ENCODE data around the gene APH1A. TPM values are rescaled to one million over a fixed set of nuclear protein-coding genes. Genes with fewer than 3 reads are reported as not detected.

APH1A gene
- total RNA-seq, 1 experiment from 2014 or later: 115 TPM

- Mint-ChIP-seq H3K4me3 (peak overlapping the region; percentile 53 to 93), H3K27me3 (ENCODE audit: low read depth) (no peaks in the 10 kb centered on the region), H3K36me3 (ENCODE audit: insufficient read depth in 1 of 3, low read depth in 3 of 3) (peaks cover 39 to 62% (median 57%) of the 10 kb centered on the region in 3 experiments), H3K4me1 (peaks cover 20 to 22% of the 10 kb centered on the region in 2 experiments), H3K27ac (peak overlapping the region; percentile 11 to 49 (median 21); a peak in 4 of 7 replicates), H3K9me3 (no peaks in the 10 kb centered on the region)
- no peak overlapping the region for H2BK12ac ChIP-seq (ENCODE audit: insufficient read length, low read depth, low read length)
- no peak for DNase-seq
- H3K27me3 ChIP-seq (ENCODE audit: insufficient read depth, low read length): no peaks in the 10 kb centered on the region
- no peak overlapping the region for H3K14ac ChIP-seq (ENCODE audit: insufficient read depth, low read length)
- H3K23me2 ChIP-seq (ENCODE audit: insufficient read length, low read depth, low read length, poor library complexity, severe bottlenecking): peaks cover 9% of the 10 kb centered on the region
- H3T11ph ChIP-seq (ENCODE audit: low read length): no peak overlapping the region
- peaks cover 5% of the 10 kb centered on the region for H3K79me1 ChIP-seq (ENCODE audit: insufficient read depth, low read depth, low read length, poor library complexity, severe bottlenecking)
- no peak overlapping the region for H2BK20ac ChIP-seq (ENCODE audit: low read depth, low read length, poor library complexity, severe bottlenecking)
- no peaks in the 10 kb centered on the region for H3K4me1 ChIP-seq (ENCODE audit: insufficient read depth, low read length)
- H3K27ac ChIP-seq (ENCODE audit: insufficient read length, low read depth, low read length): no peak overlapping the region
- H3K4ac ChIP-seq (ENCODE audit: low read depth, low read length): no peak overlapping the region
- peaks cover 5% of the 10 kb centered on the region; the same call in 1 of the 2 replicates for H3K79me2 ChIP-seq (ENCODE audit: insufficient read depth, low read length)
- no peak overlapping the region for H4K91ac ChIP-seq (ENCODE audit: insufficient read length, low read depth, low read length)
- no peak overlapping the region for H3K56ac ChIP-seq (ENCODE audit: insufficient read length, low read depth, low read length)
- no peak overlapping the region for H2AK5ac ChIP-seq (ENCODE audit: insufficient read length, low read length)
- H4K20me1 ChIP-seq (ENCODE audit: control insufficient read depth, insufficient read depth, insufficient read length): peaks cover 3% of the 10 kb centered on the region
- no peak overlapping the region for H3K23ac ChIP-seq (ENCODE audit: insufficient read length, low read depth, low read length)
- H2BK5ac ChIP-seq (ENCODE audit: insufficient read length, low read length): no peak overlapping the region
- no peaks in the 10 kb centered on the region for H3K9me3 ChIP-seq (ENCODE audit: control insufficient read depth, low read depth, low read length)
- no peak for TF ChIP-seq CTCF (conservative IDR thresholded peaks at IDR 0.05)
- H2BK120ac ChIP-seq (ENCODE audit: low read depth, low read length, poor library complexity, severe bottlenecking): no peak overlapping the region
- whole genome bisulfite sequencing (ENCODE audit: extremely low coverage, insufficient read length, low lambda C conversion rate): no CpG with 5 or more reads among the region's 2 CpGs
- H3K9ac ChIP-seq (ENCODE audit: extremely low read depth, insufficient read length, low read length): no peak overlapping the region
- no peak overlapping the region for H2BK15ac ChIP-seq (ENCODE audit: low read depth, low read length)
- no peak overlapping the region for H3K4me2 ChIP-seq (ENCODE audit: insufficient read depth, insufficient read length, low read length)
- H4K8ac ChIP-seq (replicated peaks; ENCODE audit: insufficient read length, low read depth, low read length): no peak overlapping the region
- H4K5ac ChIP-seq (ENCODE audit: insufficient read length, low read depth, low read length): no peak overlapping the region
- no peak overlapping the region for H3K18ac ChIP-seq (ENCODE audit: insufficient read length, low read depth, low read length)
- no peak overlapping the region for H2AFZ ChIP-seq (ENCODE audit: low read length)
Observed at GRCh38 chr1:150295476-150295875, 26.7 kb upstream of the APH1A start.

All from H9 (cell line).